ENCODE results near the gene HSBP1L1.

The HSBP1L1 gene

GRCh38 chr18:79930020-79930642, 34.3 kb upstream of the HSBP1L1 start:
- no peak for DNase-seq

GRCh38 chr18:79931475-79931874, 33.0 kb upstream of the HSBP1L1 start:
- no peak for DNase-seq

- DNase-seq: no peak
These were observed 31.5 kb upstream of the HSBP1L1 start for GRCh38 chr18:79932907-79933306.

GRCh38 chr18:79933765-79934164, 30.7 kb upstream of the HSBP1L1 start:
- DNase-seq: no peak

- no peak for DNase-seq
These were observed 29.9 kb upstream of the HSBP1L1 start for GRCh38 chr18:79934311-79935097.

GRCh38 chr18:79935098-79935480, 29.4 kb upstream of the HSBP1L1 start:
- no peak for DNase-seq

GRCh38 chr18:79935499-79935898, 28.9 kb upstream of the HSBP1L1 start:
- DNase-seq: no peak

- no peak for DNase-seq
These were observed 28.5 kb upstream of the HSBP1L1 start for GRCh38 chr18:79935925-79936324.

GRCh38 chr18:79936641-79937040, 27.8 kb upstream of the HSBP1L1 start:
- no peak for DNase-seq

GRCh38 chr18:79937103-79937860, 27.2 kb upstream of the HSBP1L1 start:
- DNase-seq: no peak

GRCh38 chr18:79938196-79938595, 26.2 kb upstream of the HSBP1L1 start:
- no peak for DNase-seq

- no peak for DNase-seq
These were observed 25.3 kb upstream of the HSBP1L1 start for GRCh38 chr18:79939096-79939495.

- no peak for DNase-seq
These were observed 24.2 kb upstream of the HSBP1L1 start for GRCh38 chr18:79940126-79940813.

- no peak for DNase-seq
These were observed 23.5 kb upstream of the HSBP1L1 start for GRCh38 chr18:79940814-79941472.

- no peak for DNase-seq
These were observed 22.8 kb upstream of the HSBP1L1 start for GRCh38 chr18:79941473-79942119.

- DNase-seq: no peak
These were observed 22.2 kb upstream of the HSBP1L1 start for GRCh38 chr18:79942211-79942610.

- DNase-seq: no peak
These were observed 21.4 kb upstream of the HSBP1L1 start for GRCh38 chr18:79942786-79943607.

GRCh38 chr18:79943608-79944125, 20.8 kb upstream of the HSBP1L1 start:
- DNase-seq: no peak

- no peak for DNase-seq
These were observed 20.2 kb upstream of the HSBP1L1 start for GRCh38 chr18:79944126-79944731.

- DNase-seq: no peak
These were observed 19.7 kb upstream of the HSBP1L1 start for GRCh38 chr18:79944746-79945117.

All from activated T-cell treated with anti-CD3 and anti-CD28 coated beads for 4 hours (primary cell).